ENCODE results near the gene SUN1.

Gene SUN1

GRCh38 chr7:805261-805660, 27.0 kb upstream of the SUN1 start:
- TF ChIP-seq CTCF (IDR thresholded peaks at IDR 0.05; ENCODE audit: low read depth, low read length), result no peak
- H3K4me1 ChIP-seq, result no peaks in the 10 kb centered on the region

GRCh38 chr7:815284-816216, 16.7 kb upstream of the SUN1 start:
- DNase-seq, result peak; percentile 72
- Histone ChIP-seq H3K9me3 (0 out of 2 replicates have a peak, but pooled peaks cover 2% of the 10 kb centered on the region), H3K27me3 (no peaks in the 10 kb centered on the region), H3K4me1 (peaks cover 4% of the 10 kb centered on the region; the same call in 1 of the 2 replicates), H3K4me3 (ENCODE audit: low read depth, low read length) (peak overlapping the region; percentile 73), H3K36me3 (peaks cover 5% of the 10 kb centered on the region; the same call in 1 of the 2 replicates)
- no peak for TF ChIP-seq CTCF (IDR thresholded peaks at IDR 0.05; ENCODE audit: low read depth, low read length)

More at GRCh38 chr7:805261-805660, 27.0 kb upstream of the SUN1 start:
- H3K4me3 ChIP-seq (ENCODE audit: low read depth, low read length), result no peak overlapping the region
- H3K27me3 ChIP-seq, result no peaks in the 10 kb centered on the region
- H3K9me3 ChIP-seq, result no peaks in the 10 kb centered on the region
- no peaks in the 10 kb centered on the region for H3K36me3 ChIP-seq
- DNase-seq, result no peak

GRCh38 chr7:816300-816750, 16.0 kb upstream of the SUN1 start:
- TF ChIP-seq CTCF (IDR thresholded peaks at IDR 0.05; ENCODE audit: low read depth, low read length), result no peak
- Histone ChIP-seq H3K4me3 (ENCODE audit: low read depth, low read length) (peak overlapping the region; percentile 73), H3K36me3 (peaks cover 5% of the 10 kb centered on the region), H3K27me3 (no peaks in the 10 kb centered on the region), H3K4me1 (peaks cover 4% of the 10 kb centered on the region; the same call in 1 of the 2 replicates), H3K9me3 (0 out of 2 replicates have a peak, but pooled peaks cover 2% of the 10 kb centered on the region)
- DNase-seq, result peak; percentile 99

- Histone ChIP-seq H3K36me3 (peaks cover 8% of the 10 kb centered on the region), H3K4me3 (ENCODE audit: low read depth, low read length) (peak overlapping the region; percentile 61), H3K27me3 (no peaks in the 10 kb centered on the region), H3K4me1 (peaks cover 4% of the 10 kb centered on the region; the same call in 1 of the 2 replicates), H3K9me3 (0 out of 2 replicates have a peak, but pooled peaks cover 2% of the 10 kb centered on the region)
- DNase-seq, result peak; percentile 27
- no peak for TF ChIP-seq CTCF (IDR thresholded peaks at IDR 0.05; ENCODE audit: low read depth, low read length)
Measured at GRCh38 chr7:816751-817671, 15.3 kb upstream of the SUN1 start.

- Histone ChIP-seq H3K4me3 (ENCODE audit: low read depth, low read length) (peak overlapping the region; percentile 61), H3K4me1 (peaks cover 4% of the 10 kb centered on the region; the same call in 1 of the 2 replicates), H3K36me3 (peaks cover 8% of the 10 kb centered on the region), H3K9me3 (0 out of 2 replicates have a peak, but pooled peaks cover 2% of the 10 kb centered on the region), H3K27me3 (no peaks in the 10 kb centered on the region)
- TF ChIP-seq CTCF (IDR thresholded peaks at IDR 0.05; ENCODE audit: low read depth, low read length), result peak; percentile 40
- DNase-seq, result no peak
Measured at GRCh38 chr7:818031-818699, 14.1 kb upstream of the SUN1 start.
